ENCODE data around the gene CAMK2B.
A peak's percentile ranks its signal among the peaks of the same experiment; 100 is the strongest.

The CAMK2B gene

GRCh38 chr7:44278451-44279161 lies 46.8 kb downstream of the CAMK2B start:
- Histone ChIP-seq H3K36me3 (no peaks in the 10 kb centered on the region), H3K27ac (no peak overlapping the region), H3K4me2 (no peak overlapping the region), H3K27me3 (no peaks in the 10 kb centered on the region), H3K9me3 (no peaks in the 10 kb centered on the region), H3K4me1 (peaks cover 32% of the 10 kb centered on the region), H3K4me3 (no peak overlapping the region), H4K20me1 (no peaks in the 10 kb centered on the region), H3K9ac (no peak overlapping the region)
- TF ChIP-seq Cebpa-rat (IDR thresholded peaks at IDR 0.05): no peak

GRCh38 chr7:44277851-44278250 lies 47.5 kb downstream of the CAMK2B start:
- no peak for TF ChIP-seq Cebpa-rat (IDR thresholded peaks at IDR 0.05)
- H3K9me3 ChIP-seq: no peaks in the 10 kb centered on the region
- H3K27ac ChIP-seq: no peak overlapping the region
- no peaks in the 10 kb centered on the region for H3K27me3 ChIP-seq
- H3K4me2 ChIP-seq: no peak overlapping the region
- H3K4me1 ChIP-seq: peaks cover 32% of the 10 kb centered on the region
- no peaks in the 10 kb centered on the region for H3K36me3 ChIP-seq
- H3K9ac ChIP-seq: no peak overlapping the region
- H4K20me1 ChIP-seq: no peaks in the 10 kb centered on the region
- H3K4me3 ChIP-seq: no peak overlapping the region

GRCh38 chr7:44277391-44277790 lies 48.0 kb downstream of the CAMK2B start:
- peaks cover 32% of the 10 kb centered on the region for H3K4me1 ChIP-seq
- no peaks in the 10 kb centered on the region for H3K9me3 ChIP-seq
- no peaks in the 10 kb centered on the region for H4K20me1 ChIP-seq
- TF ChIP-seq Cebpa-rat (IDR thresholded peaks at IDR 0.05): no peak
- H3K27me3 ChIP-seq: no peaks in the 10 kb centered on the region
- H3K4me3 ChIP-seq: no peak overlapping the region
- H3K4me2 ChIP-seq: no peak overlapping the region
- H3K9ac ChIP-seq: no peak overlapping the region
- H3K36me3 ChIP-seq: no peaks in the 10 kb centered on the region
- H3K27ac ChIP-seq: no peak overlapping the region

GRCh38 chr7:44276571-44277221 lies 48.7 kb downstream of the CAMK2B start:
- H3K27ac ChIP-seq: no peak overlapping the region
- no peak overlapping the region for H3K4me3 ChIP-seq
- TF ChIP-seq Cebpa-rat (IDR thresholded peaks at IDR 0.05): no peak
- no peaks in the 10 kb centered on the region for H3K9me3 ChIP-seq
- no peaks in the 10 kb centered on the region for H3K27me3 ChIP-seq
- no peak overlapping the region for H3K9ac ChIP-seq
- peaks cover 36% of the 10 kb centered on the region for H3K4me1 ChIP-seq
- peak overlapping the region; percentile 36; the same call in 1 of the 2 replicates for H3K4me2 ChIP-seq
- H4K20me1 ChIP-seq: no peaks in the 10 kb centered on the region
- H3K36me3 ChIP-seq: no peaks in the 10 kb centered on the region

- Histone ChIP-seq H3K4me3 (no peak overlapping the region), H3K36me3 (no peaks in the 10 kb centered on the region), H3K27me3 (no peaks in the 10 kb centered on the region), H3K4me1 (peaks cover 38% of the 10 kb centered on the region), H3K9ac (no peak overlapping the region), H3K4me2 (peak overlapping the region; percentile 36), H3K27ac (no peak overlapping the region), H3K9me3 (no peaks in the 10 kb centered on the region), H4K20me1 (no peaks in the 10 kb centered on the region)
- TF ChIP-seq Cebpa-rat (IDR thresholded peaks at IDR 0.05): no peak
These were observed 49.3 kb downstream of the CAMK2B start for GRCh38 chr7:44275957-44276570.

- H3K4me1 ChIP-seq: peaks cover 43% of the 10 kb centered on the region
- no peaks in the 10 kb centered on the region for H3K9me3 ChIP-seq
- H3K4me3 ChIP-seq: no peak overlapping the region
- no peak overlapping the region for H3K27ac ChIP-seq
- H4K20me1 ChIP-seq: no peaks in the 10 kb centered on the region
- no peak overlapping the region for H3K4me2 ChIP-seq
- H3K27me3 ChIP-seq: no peaks in the 10 kb centered on the region
- no peak overlapping the region for H3K9ac ChIP-seq
- TF ChIP-seq Cebpa-rat (IDR thresholded peaks at IDR 0.05): no peak
- H3K36me3 ChIP-seq: no peaks in the 10 kb centered on the region
These were observed 50.2 kb downstream of the CAMK2B start for GRCh38 chr7:44275146-44275545.

GRCh38 chr7:44274623-44274975 lies 50.8 kb downstream of the CAMK2B start:
- Histone ChIP-seq H3K9me3 (no peaks in the 10 kb centered on the region), H3K27me3 (no peaks in the 10 kb centered on the region), H3K9ac (no peak overlapping the region), H3K4me1 (peaks cover 48% of the 10 kb centered on the region), H3K36me3 (no peaks in the 10 kb centered on the region), H3K4me2 (no peak overlapping the region), H4K20me1 (no peaks in the 10 kb centered on the region), H3K27ac (no peak overlapping the region), H3K4me3 (no peak overlapping the region)
- TF ChIP-seq Cebpa-rat (IDR thresholded peaks at IDR 0.05): no peak

GRCh38 chr7:44273681-44274622 lies 51.4 kb downstream of the CAMK2B start:
- TF ChIP-seq Cebpa-rat (IDR thresholded peaks at IDR 0.05): no peak
- no peaks in the 10 kb centered on the region for H3K27me3 ChIP-seq
- H3K36me3 ChIP-seq: no peaks in the 10 kb centered on the region
- H3K4me3 ChIP-seq: no peak overlapping the region
- no peak overlapping the region for H3K9ac ChIP-seq
- H3K4me1 ChIP-seq: peaks cover 55% of the 10 kb centered on the region
- H3K4me2 ChIP-seq: no peak overlapping the region
- H4K20me1 ChIP-seq: no peaks in the 10 kb centered on the region
- no peak overlapping the region for H3K27ac ChIP-seq
- no peaks in the 10 kb centered on the region for H3K9me3 ChIP-seq

GRCh38 chr7:44272981-44273380 lies 52.4 kb downstream of the CAMK2B start:
- no peak overlapping the region for H3K4me3 ChIP-seq
- peaks cover 59% of the 10 kb centered on the region for H3K4me1 ChIP-seq
- H3K27ac ChIP-seq: no peak overlapping the region
- H3K4me2 ChIP-seq: peak overlapping the region; percentile 24; the same call in 1 of the 2 replicates
- H4K20me1 ChIP-seq: no peaks in the 10 kb centered on the region
- H3K9me3 ChIP-seq: no peaks in the 10 kb centered on the region
- no peaks in the 10 kb centered on the region for H3K36me3 ChIP-seq
- H3K9ac ChIP-seq: no peak overlapping the region
- TF ChIP-seq Cebpa-rat (IDR thresholded peaks at IDR 0.05): no peak
- no peaks in the 10 kb centered on the region for H3K27me3 ChIP-seq

All from BLaER1 (cell line).